Gastrocnemius medialis (tissue), 4 donors: ENCODE measurements around the gene MYO1F.

Source experiments
- CTCF ChIP-seq, 5 experiments: fragments of 450-650 bp in 3 of 5; fragments of 200-600 bp in 2 of 5; sonication (generic) in 2 of 5; IDR thresholded peaks in 4 of 5; conservative IDR thresholded peaks in 1 of 5; 1 replicate in 4 of 5; 2 replicates in 1 of 5; pipeline ENCODE4 v1.5.1; 2016 to 2019; ENCODE audit warnings: antibody characterized with exemption in 5 of 5, mild to moderate bottlenecking in 3 of 5, moderate library complexity in 3 of 5
- POLR2A ChIP-seq, 2 donors: fragments of 450-650 bp; IDR thresholded peaks; one replicate each; pipeline ENCODE4 v1.6.1; 2017; ENCODE audit warnings: antibody characterized with exemption in 2 of 2, mild to moderate bottlenecking in 2 of 2, moderate library complexity in 2 of 2

- no peak for TF ChIP-seq CTCF (IDR thresholded peaks at IDR 0.05 in 4 of 5, conservative IDR thresholded peaks at IDR 0.05 in 1 of 5)
- no peak for TF ChIP-seq POLR2A (IDR thresholded peaks at IDR 0.05)
Measured at GRCh38 chr19:8569066-8569771, 8.0 kb downstream of the MYO1F start.
